ENCODE results near the gene GPA33.

The GPA33 gene

GRCh38 chr1:167090314-167090942, at the start of gene GPA33:
GPA33 (minus strand) TSS chr1:167090377; CDS start chr1:167090287, 90 bp downstream.
- DNase-seq, result peak; percentile 57

GRCh38 chr1:167138703-167139102, 48.5 kb upstream of the GPA33 start:
- DNase-seq, result no peak

- DNase-seq, result no peak
These were observed 47.8 kb upstream of the GPA33 start for GRCh38 chr1:167137793-167138510.

GRCh38 chr1:167137332-167137781, 47.2 kb upstream of the GPA33 start:
- no peak for DNase-seq

GRCh38 chr1:167136806-167137205, 46.6 kb upstream of the GPA33 start:
- no peak for DNase-seq

GRCh38 chr1:167136191-167136614, 46.0 kb upstream of the GPA33 start:
- no peak for DNase-seq

GRCh38 chr1:167135281-167135840, 45.2 kb upstream of the GPA33 start:
- DNase-seq, result no peak

- DNase-seq, result no peak
These were observed 42.3 kb upstream of the GPA33 start for GRCh38 chr1:167132301-167133010.

GRCh38 chr1:167130829-167131510, 40.8 kb upstream of the GPA33 start:
- DNase-seq, result no peak

GRCh38 chr1:167128261-167129227, 38.4 kb upstream of the GPA33 start:
- DNase-seq, result no peak

GRCh38 chr1:167127661-167128060, 37.5 kb upstream of the GPA33 start:
- DNase-seq, result no peak

GRCh38 chr1:167127236-167127635, 37.1 kb upstream of the GPA33 start:
- no peak for DNase-seq

- no peak for DNase-seq
These were observed 36.6 kb upstream of the GPA33 start for GRCh38 chr1:167126811-167127210.

- DNase-seq, result no peak
These were observed 36.1 kb upstream of the GPA33 start for GRCh38 chr1:167126317-167126716.

- DNase-seq, result no peak
These were observed 32.4 kb upstream of the GPA33 start for GRCh38 chr1:167122568-167122967.

GRCh38 chr1:167122121-167122480, 31.9 kb upstream of the GPA33 start:
- no peak for DNase-seq

- DNase-seq, result peak; percentile 27
These were observed 31.4 kb upstream of the GPA33 start for GRCh38 chr1:167121375-167122120.

- DNase-seq, result no peak
These were observed 30.7 kb upstream of the GPA33 start for GRCh38 chr1:167120899-167121298.

- DNase-seq, result no peak
These were observed 29.5 kb upstream of the GPA33 start for GRCh38 chr1:167119696-167120095.

GRCh38 chr1:167118188-167118587, 28.0 kb upstream of the GPA33 start:
- no peak for DNase-seq

GRCh38 chr1:167117225-167117624, 27.0 kb upstream of the GPA33 start:
- DNase-seq, result no peak
